ENCODE data around the gene FBXO28.

Gene FBXO28

DNA sequence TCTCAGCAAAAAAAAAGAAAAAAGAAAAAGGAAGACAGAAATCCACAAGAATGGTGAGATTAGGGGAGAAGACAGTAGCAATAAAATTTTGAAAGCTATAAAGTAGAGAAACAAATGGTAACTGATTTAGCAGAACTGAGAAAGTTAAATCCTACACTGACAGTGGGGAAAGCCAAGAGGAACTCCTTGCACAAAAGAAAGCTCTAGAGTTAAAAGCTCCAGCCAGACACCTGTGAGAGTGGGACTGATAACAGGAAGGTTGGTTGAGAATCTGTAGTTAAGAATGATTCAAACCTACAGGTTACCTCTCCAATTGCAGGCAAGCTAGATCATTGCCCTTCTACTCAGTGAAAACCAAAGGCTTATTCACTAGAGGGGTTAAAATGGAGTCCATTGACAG lies 23.6 kb downstream of the FBXO28 start:
- no peak for DNase-seq (ENCODE audit: extremely low read depth, insufficient read length)
- H3K4me3 ChIP-seq (replicated peaks; ENCODE audit: low read depth, low read length), result no peak overlapping the region
- no peak for TF ChIP-seq CTCF (IDR thresholded peaks at IDR 0.05; ENCODE audit: insufficient read depth, low read length, poor library complexity, severe bottlenecking)
- H3K36me3 ChIP-seq (ENCODE audit: control insufficient read depth, insufficient read depth, low read length), result peaks cover 2% of the 10 kb centered on the region
- H3K27me3 ChIP-seq (replicated peaks; ENCODE audit: control insufficient read depth, insufficient read depth, low read length), result no peaks in the 10 kb centered on the region

GRCh38 chr1:224138198-224138597 lies 24.3 kb downstream of the FBXO28 start:
- Histone ChIP-seq H3K36me3 (ENCODE audit: control insufficient read depth, insufficient read depth, low read length) (peaks cover 2% of the 10 kb centered on the region), H3K27me3 (replicated peaks; ENCODE audit: control insufficient read depth, insufficient read depth, low read length) (no peaks in the 10 kb centered on the region), H3K4me3 (replicated peaks; ENCODE audit: low read depth, low read length) (no peak overlapping the region)
- no peak for TF ChIP-seq CTCF (IDR thresholded peaks at IDR 0.05; ENCODE audit: insufficient read depth, low read length, poor library complexity, severe bottlenecking)
- no peak for DNase-seq (ENCODE audit: extremely low read depth, insufficient read length)

DNA sequence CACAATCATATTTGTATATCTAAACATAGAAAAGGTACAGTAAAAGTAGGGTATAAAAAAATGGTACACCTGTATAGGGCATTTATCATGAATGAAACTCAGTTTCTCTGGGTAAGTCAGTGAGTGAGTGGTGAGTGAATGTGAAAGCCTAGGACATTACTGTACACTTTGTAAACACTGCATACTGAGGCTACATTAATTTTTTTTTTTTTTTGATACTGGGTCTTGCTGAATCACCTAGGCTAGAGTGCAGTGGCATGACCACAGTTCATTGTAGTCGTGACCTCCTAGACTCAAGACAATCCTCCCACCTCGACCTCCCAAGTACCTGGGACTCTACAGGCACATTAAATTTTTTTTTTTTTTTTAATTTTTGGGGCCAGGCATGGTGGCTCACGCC lies 27.8 kb downstream of the FBXO28 start:
- no peak for TF ChIP-seq CTCF (IDR thresholded peaks at IDR 0.05; ENCODE audit: insufficient read depth, low read length, poor library complexity, severe bottlenecking)
- Histone ChIP-seq H3K27me3 (replicated peaks; ENCODE audit: control insufficient read depth, insufficient read depth, low read length) (no peaks in the 10 kb centered on the region), H3K4me3 (replicated peaks; ENCODE audit: low read depth, low read length) (no peak overlapping the region), H3K36me3 (ENCODE audit: control insufficient read depth, insufficient read depth, low read length) (no peaks in the 10 kb centered on the region; the same call in 1 of the 2 replicates)
- no peak for DNase-seq (ENCODE audit: extremely low read depth, insufficient read length)

- Histone ChIP-seq H3K36me3 (ENCODE audit: control insufficient read depth, insufficient read depth, low read length) (no peaks in the 10 kb centered on the region), H3K4me3 (replicated peaks; ENCODE audit: low read depth, low read length) (no peak overlapping the region), H3K27me3 (replicated peaks; ENCODE audit: control insufficient read depth, insufficient read depth, low read length) (no peaks in the 10 kb centered on the region)
- TF ChIP-seq CTCF (IDR thresholded peaks at IDR 0.05; ENCODE audit: insufficient read depth, low read length, poor library complexity, severe bottlenecking), result no peak
- no peak for DNase-seq (ENCODE audit: extremely low read depth, insufficient read length)
Measured at GRCh38 chr1:224149709-224150108, 35.8 kb downstream of the FBXO28 start.

- Histone ChIP-seq H3K27me3 (replicated peaks; ENCODE audit: control insufficient read depth, insufficient read depth, low read length) (no peaks in the 10 kb centered on the region), H3K36me3 (ENCODE audit: control insufficient read depth, insufficient read depth, low read length) (no peaks in the 10 kb centered on the region), H3K4me3 (replicated peaks; ENCODE audit: low read depth, low read length) (no peak overlapping the region)
- DNase-seq (ENCODE audit: extremely low read depth, insufficient read length), result no peak
- no peak for TF ChIP-seq CTCF (IDR thresholded peaks at IDR 0.05; ENCODE audit: insufficient read depth, low read length, poor library complexity, severe bottlenecking)
Measured at GRCh38 chr1:224151117-224151516, 37.2 kb downstream of the FBXO28 start.

DNA sequence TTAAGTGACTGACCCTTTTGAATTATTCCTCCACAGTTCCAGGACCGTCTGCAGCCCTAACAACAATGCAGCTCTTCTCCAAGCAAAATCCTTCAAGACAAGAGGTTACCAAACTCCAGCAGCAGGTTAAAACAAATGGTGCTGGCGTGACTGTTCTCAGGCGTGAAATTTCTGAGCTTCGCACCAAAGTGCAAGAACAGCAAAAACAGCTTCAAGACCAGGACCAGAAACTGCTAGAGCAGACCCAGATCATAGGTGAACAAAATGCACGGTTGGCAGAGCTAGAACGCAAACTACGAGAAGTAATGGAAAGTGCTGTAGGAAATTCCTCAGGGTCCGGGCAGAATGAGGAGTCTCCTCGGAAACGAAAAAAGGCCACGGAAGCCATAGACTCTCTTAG lies 43.4 kb downstream of the FBXO28 start:
- Histone ChIP-seq H3K4me3 (replicated peaks; ENCODE audit: low read depth, low read length) (no peak overlapping the region), H3K36me3 (ENCODE audit: control insufficient read depth, insufficient read depth, low read length) (peaks cover 2% of the 10 kb centered on the region), H3K27me3 (replicated peaks; ENCODE audit: control insufficient read depth, insufficient read depth, low read length) (no peaks in the 10 kb centered on the region)
- DNase-seq (ENCODE audit: extremely low read depth, insufficient read length), result no peak
- no peak for TF ChIP-seq CTCF (IDR thresholded peaks at IDR 0.05; ENCODE audit: insufficient read depth, low read length, poor library complexity, severe bottlenecking)

All from GM06990 (cell line).